PC-9 (cell line): ENCODE data around the gene ST6GALNAC2. TPM values are rescaled to one million over a fixed set of nuclear protein-coding genes. Genes with fewer than 3 reads are reported as not detected.

ENCODE experiments used
- BruUV-seq: library from RNA; stranded (reverse); fragments of 400-500 nt; replicated peaks from 2 replicates; lab custom pipeline; 2021; lab: Mats Ljungman, UMichigan
- CTCF ChIA-PET: fragments of 300-600 bp; sonication (Branson Sonifier 250); formaldehyde crosslinking; loops from one replicate; lab custom pipeline; 2022; ENCODE audit warnings: antibody characterized with exemption; lab: Charles Lee
- POLR2A ChIA-PET: fragments of 300-600 bp; sonication (Branson Sonifier 250); formaldehyde crosslinking; loops from one replicate; lab custom pipeline; 2022; ENCODE audit warnings: antibody characterized with exemption; ENCODE audit not compliant: unreplicated experiment; lab: Charles Lee
- DNase-seq, 2 experiments: peaks; one replicate each; pipeline versions ENCODE4 v3.0.0 to v3.0.0-alpha.2; 2015 to 2022; ENCODE audit warnings: mixed read lengths in 1 of 2
- H2AFZ ChIP-seq: fragments of 200-600 bp; sonication (generic); 2 replicates; pipeline ENCODE4 v1.8.1; 2017; ENCODE audit warnings: antibody characterized with exemption
- H3F3A ChIP-seq: fragments of 200-600 bp; sonication (generic); 2 replicates; pipeline ENCODE4 v1.8.1; 2017; ENCODE audit warnings: antibody characterized with exemption, mild to moderate bottlenecking, low read depth; ENCODE audit not compliant: insufficient read depth
- H3K27ac ChIP-seq: fragments of 200-600 bp; sonication (generic); 2 replicates; pipeline ENCODE4 v1.6.1; 2016; ENCODE audit warnings: mixed run types
- H3K27me3 ChIP-seq: fragments of 200-600 bp; sonication (generic); 2 replicates; pipeline ENCODE4 v1.6.1; 2016; ENCODE audit warnings: low read depth, mixed run types; ENCODE audit not compliant: insufficient read depth
- H3K36me3 ChIP-seq: fragments of 200-600 bp; sonication (generic); 2 replicates; pipeline ENCODE4 v1.6.1; 2016; ENCODE audit warnings: low read depth, mixed run types
- H3K4me1 ChIP-seq: fragments of 200-600 bp; sonication (generic); replicated peaks from 2 replicates; pipeline ENCODE4 v1.6.1; 2016; ENCODE audit warnings: mixed run types; ENCODE audit not compliant: insufficient read depth
- H3K4me2 ChIP-seq: fragments of 200-600 bp; sonication (generic); 2 replicates; pipeline ENCODE4 v1.6.1; 2017; ENCODE audit warnings: mixed run types
- H3K4me3 ChIP-seq: fragments of 200-600 bp; sonication (generic); 2 replicates; pipeline ENCODE4 v1.6.1; 2016; ENCODE audit warnings: mixed run types
- H3K79me2 ChIP-seq: fragments of 200-600 bp; sonication (generic); 2 replicates; pipeline ENCODE4 v1.6.1; 2017; ENCODE audit warnings: low read depth, mixed run types
- H3K9me2 ChIP-seq: fragments of 200-600 bp; sonication (generic); 2 replicates; pipeline ENCODE4 v1.8.1; 2017; ENCODE audit warnings: mild to moderate bottlenecking; ENCODE audit not compliant: insufficient read depth
- H3K9me3 ChIP-seq: fragments of 200-600 bp; sonication (generic); 2 replicates; pipeline ENCODE4 v1.8.1; 2016; ENCODE audit warnings: low read depth; ENCODE audit not compliant: insufficient read depth
- H4K20me1 ChIP-seq: fragments of 200-600 bp; sonication (generic); 2 replicates; pipeline ENCODE4 v1.8.1; 2017; ENCODE audit not compliant: insufficient read depth
- EZH2 ChIP-seq: fragments of 200-600 bp; sonication (generic); IDR thresholded peaks from 2 replicates; pipeline ENCODE4 v1.8.0; 2017; ENCODE audit warnings: antibody characterized with exemption, low read depth
- intact Hi-C: fragments of 100-400 bp; cut with micrococcal nuclease; formaldehyde crosslinking; loops from one replicate; pipeline ENCODE4 v1.10.0; 2022; ENCODE audit not compliant: unreplicated experiment
- total RNA-seq: library from RNA; stranded (reverse); gene quantifications from 2 replicates; pipeline ENCODE4 v1.2.3, GENCODE V29; 2021
- TF ChIP-seq, protein P1 (sequence below): fragments of 200-600 bp; sonication (generic); conservative IDR thresholded peaks from 2 replicates; pipeline ENCODE4 v1.6.1; 2017; ENCODE audit warnings: mixed run types, antibody characterized with exemption, mild to moderate bottlenecking, moderate library complexity

ST6GALNAC2 gene
- total RNA-seq, 1 experiment from 2014 or later, result 15.5 TPM

- Histone ChIP-seq H3K4me2 (no peak overlapping the region), H3F3A (0 out of 2 replicates have a peak, but pooled peaks cover 3% of the 10 kb centered on the region), H2AFZ (no peak overlapping the region), H4K20me1 (no peaks in the 10 kb centered on the region), H3K4me1 (no peaks in the 10 kb centered on the region), H3K4me3 (no peak overlapping the region), H3K9me3 (no peaks in the 10 kb centered on the region), H3K79me2 (no peaks in the 10 kb centered on the region), H3K36me3 (no peaks in the 10 kb centered on the region), H3K27ac (no peak overlapping the region), H3K27me3 (no peaks in the 10 kb centered on the region), H3K9me2 (no peaks in the 10 kb centered on the region)
- CTCF ChIA-PET, result no interaction called here
- intact Hi-C loops, result loop anchor here (5.0 kb wide), 1 partner anchor 39 kb away; no protein-coding TSS in a partner anchor
- TF ChIP-seq, protein P1, sequence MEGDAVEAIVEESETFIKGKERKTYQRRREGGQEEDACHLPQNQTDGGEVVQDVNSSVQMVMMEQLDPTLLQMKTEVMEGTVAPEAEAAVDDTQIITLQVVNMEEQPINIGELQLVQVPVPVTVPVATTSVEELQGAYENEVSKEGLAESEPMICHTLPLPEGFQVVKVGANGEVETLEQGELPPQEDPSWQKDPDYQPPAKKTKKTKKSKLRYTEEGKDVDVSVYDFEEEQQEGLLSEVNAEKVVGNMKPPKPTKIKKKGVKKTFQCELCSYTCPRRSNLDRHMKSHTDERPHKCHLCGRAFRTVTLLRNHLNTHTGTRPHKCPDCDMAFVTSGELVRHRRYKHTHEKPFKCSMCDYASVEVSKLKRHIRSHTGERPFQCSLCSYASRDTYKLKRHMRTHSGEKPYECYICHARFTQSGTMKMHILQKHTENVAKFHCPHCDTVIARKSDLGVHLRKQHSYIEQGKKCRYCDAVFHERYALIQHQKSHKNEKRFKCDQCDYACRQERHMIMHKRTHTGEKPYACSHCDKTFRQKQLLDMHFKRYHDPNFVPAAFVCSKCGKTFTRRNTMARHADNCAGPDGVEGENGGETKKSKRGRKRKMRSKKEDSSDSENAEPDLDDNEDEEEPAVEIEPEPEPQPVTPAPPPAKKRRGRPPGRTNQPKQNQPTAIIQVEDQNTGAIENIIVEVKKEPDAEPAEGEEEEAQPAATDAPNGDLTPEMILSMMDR, result no peak
- TF ChIP-seq EZH2, result no peak
- no TSS peak for BruUV-seq
- DNase-seq, result no peak
- POLR2A ChIA-PET, result no interaction called here
Measured at GRCh38 chr17:76633628-76634328, 48.1 kb upstream of the ST6GALNAC2 start.

GRCh38 chr17:76631821-76632565 is 46.3 kb upstream of the ST6GALNAC2 start:
- Histone ChIP-seq H4K20me1 (no peaks in the 10 kb centered on the region), H3K9me2 (no peaks in the 10 kb centered on the region), H3K9me3 (no peaks in the 10 kb centered on the region), H3F3A (0 out of 2 replicates have a peak, but pooled peaks cover 3% of the 10 kb centered on the region), H3K27me3 (no peaks in the 10 kb centered on the region), H3K79me2 (no peaks in the 10 kb centered on the region), H3K4me2 (0 out of 2 replicates have a peak overlapping the region, but pooled peaks have one; percentile 16), H3K4me3 (no peak overlapping the region), H2AFZ (no peak overlapping the region), H3K27ac (no peak overlapping the region), H3K36me3 (no peaks in the 10 kb centered on the region), H3K4me1 (no peaks in the 10 kb centered on the region)
- intact Hi-C loops, result loop anchor here (5.0 kb wide), 1 partner anchor 40 kb away; no protein-coding TSS in a partner anchor
- no peak for TF ChIP-seq EZH2
- TF ChIP-seq, protein P1, result no peak
- DNase-seq, result peak; percentile 52 to 60
- CTCF ChIA-PET, result interaction anchor here (0.5 to 1.7 kb wide), 5 partner anchors 30 to 1678 kb away, joined by 3 to 17 read pairs (median 4); partner anchors contain the start of gene PRCD
- POLR2A ChIA-PET, result interaction anchor here (0.5 to 0.7 kb wide), 3 partner anchors 16 to 66 kb away, joined by 3 read pairs; no protein-coding TSS in a partner anchor
- BruUV-seq, result no TSS peak

- H4K20me1 ChIP-seq, result no peaks in the 10 kb centered on the region
- H3K4me3 ChIP-seq, result no peak overlapping the region
- intact Hi-C loops, result loop anchor here (5.0 kb wide), 1 partner anchor 42 kb away; no protein-coding TSS in a partner anchor
- BruUV-seq, result no TSS peak
- H3K27ac ChIP-seq, result no peak overlapping the region
- H3K9me3 ChIP-seq, result no peaks in the 10 kb centered on the region
- no peaks in the 10 kb centered on the region for H3K27me3 ChIP-seq
- no peaks in the 10 kb centered on the region for H3K79me2 ChIP-seq
- H3K4me1 ChIP-seq, result 0 out of 2 replicates have a peak, but pooled peaks cover 7% of the 10 kb centered on the region
- 0 out of 2 replicates have a peak, but pooled peaks cover 3% of the 10 kb centered on the region for H3F3A ChIP-seq
- no peak overlapping the region for H2AFZ ChIP-seq
- no peak overlapping the region for H3K4me2 ChIP-seq
- ChIA-PET POLR2A (interaction anchor here (0.6 kb wide), 1 partner anchor 63 kb away, joined by 3 read pairs; no protein-coding TSS in a partner anchor), CTCF (interaction anchor here (0.7 kb wide), 1 partner anchor 31 kb away, joined by 6 read pairs; no protein-coding TSS in a partner anchor)
- H3K36me3 ChIP-seq, result no peaks in the 10 kb centered on the region
- DNase-seq, result no peak
- H3K9me2 ChIP-seq, result no peaks in the 10 kb centered on the region
- no peak for TF ChIP-seq EZH2
- TF ChIP-seq, protein P1, result no peak
Measured at GRCh38 chr17:76630151-76630550, 44.5 kb upstream of the ST6GALNAC2 start.
